Upper lobe of left lung (tissue), 6 donors: ENCODE results near the gene IFT52. TPM values are rescaled to one million over a fixed set of nuclear protein-coding genes. Genes with fewer than 3 reads are reported as not detected.

Experiments used
- ATAC-seq, 2 donors: fragments of 200-7000 bp; cut with Tn5 transposase; one replicate each; pipeline ENCODE4 v1.9.1; 2022; ENCODE audit warnings: mild to moderate bottlenecking in 2 of 2, moderate library complexity in 2 of 2; ENCODE audit not compliant: low FRiP score in 2 of 2
- DNase-seq, 2 donors: peaks; one replicate each; pipeline ENCODE4 v3.0.0-alpha.2; 2019 to 2020
- H3K27ac ChIP-seq, 4 donors: fragments of 200-600 bp; sonication (generic); one replicate each; pipeline ENCODE4 v1.5.1; 2016 to 2019
- H3K27me3 ChIP-seq, 4 donors: fragments of 200-600 bp; sonication (generic); one replicate each; pipeline ENCODE4 v1.5.1; 2017 to 2019
- H3K36me3 ChIP-seq, 4 donors: fragments of 200-600 bp; sonication (generic); one replicate each; pipeline ENCODE4 v1.5.1; 2016 to 2019
- H3K4me1 ChIP-seq, 4 donors: fragments of 200-600 bp; sonication (generic); one replicate each; pipeline ENCODE4 v1.5.1; 2018 to 2019
- H3K4me3 ChIP-seq, 4 donors: fragments of 200-600 bp; sonication (generic); one replicate each; pipeline ENCODE4 v1.5.1; 2017 to 2019; ENCODE audit warnings: mild to moderate bottlenecking in 2 of 4, moderate library complexity in 1 of 4
- H3K9me3 ChIP-seq, 4 donors: fragments of 200-600 bp; sonication (generic); one replicate each; pipeline ENCODE4 v1.5.1; 2018 to 2019
- EP300 ChIP-seq, 4 donors: sonication (generic); formaldehyde crosslinking; IDR thresholded peaks; one replicate each; pipeline ENCODE4 v1.5.1; 2017; ENCODE audit warnings: antibody characterized with exemption in 4 of 4, control low read depth in 2 of 4
- POLR2A ChIP-seq, 4 donors: fragments of 450-650 bp; IDR thresholded peaks; one replicate each; pipeline ENCODE4 v1.5.1; 2016 to 2017; ENCODE audit warnings: antibody characterized with exemption in 4 of 4, mild to moderate bottlenecking in 2 of 4
- POLR2AphosphoS5 ChIP-seq, 2 donors: sonication (generic); formaldehyde crosslinking; IDR thresholded peaks; one replicate each; pipeline ENCODE4 v1.5.1; 2017; ENCODE audit warnings: antibody characterized with exemption in 2 of 2
- WGBS, 2 donors: methylation state at CpG; one replicate each; pipeline ENCODE4 v1.1.5; 2017 to 2018; 5-methylcytosine and 5-hydroxymethylcytosine counted together
- total RNA-seq, 6 donors: library from RNA; depleted of rRNA in 4 of 6; stranded (reverse); fragments of >200 nt in 4 of 6; gene quantifications; one replicate each; pipeline versions ENCODE4 v1.1.0 to v1.2.1, GENCODE V29; 2016 to 2021
- TF ChIP-seq, protein P1 (sequence below), 6 experiments: fragments of 450-650 bp in 4 of 6; fragments of 200-600 bp in 2 of 6; sonication (generic) in 2 of 6; IDR thresholded peaks; one replicate each; pipeline ENCODE4 v1.5.1; 2016 to 2019; ENCODE audit warnings: antibody characterized with exemption in 6 of 6
- donor health status: DM: no; HTN: no; CAD: no; lungs with moderate emphysema.
- donor health status: DM: no; HTN: yes; CAD: no; lungs with severe emphysema.

IFT52 gene
- total RNA-seq, 6 donors from 2014 or later = 16.8 to 25.2 (median 18.5) TPM

DNA sequence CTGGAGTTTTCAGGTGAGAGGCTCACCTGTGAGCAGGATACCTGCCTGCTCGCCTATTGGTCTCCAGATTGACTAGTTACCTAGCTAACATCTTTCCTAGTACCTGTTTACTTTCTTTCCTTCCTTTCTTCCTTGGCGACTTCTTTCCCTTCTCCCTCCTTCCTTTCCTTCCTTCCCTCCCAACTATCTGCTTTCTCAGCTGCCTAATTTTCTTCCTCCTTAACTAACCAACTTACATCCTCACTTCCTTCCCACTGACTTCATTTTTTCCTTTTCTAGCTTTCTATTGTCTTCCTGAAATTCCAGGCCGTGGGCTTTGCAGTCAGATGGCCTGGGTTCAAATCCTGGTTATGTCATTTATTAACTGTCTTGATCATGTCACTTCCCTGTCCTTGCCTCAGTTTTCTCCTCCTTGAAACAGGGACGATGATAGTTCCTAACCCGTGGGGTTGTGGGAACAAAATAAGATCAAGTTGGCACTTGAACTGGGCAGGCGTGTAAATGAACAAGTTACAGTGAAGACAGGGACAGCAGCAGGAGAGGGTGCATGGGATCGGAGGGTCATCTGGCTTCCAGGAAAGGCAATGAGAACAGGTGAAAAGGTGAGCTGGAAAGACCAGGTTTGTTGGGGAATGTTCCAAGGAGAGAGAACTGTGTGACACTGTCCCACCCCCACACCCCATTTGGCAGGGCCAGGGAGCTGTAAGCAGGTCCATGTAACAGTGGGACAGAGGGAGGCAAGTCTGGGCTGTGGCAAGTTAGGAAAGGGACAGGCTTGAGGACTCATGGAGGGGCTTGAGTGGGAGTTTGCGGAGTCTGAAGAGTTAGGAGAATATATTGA lies 31.4 kb upstream of the IFT52 start:
- Histone ChIP-seq H3K36me3 (no peaks in the 10 kb centered on the region), H3K9me3 (no peaks in the 10 kb centered on the region), H3K27ac (no peak overlapping the region), H3K4me1 (peaks cover 0 to 9% (median 6%) of the 10 kb centered on the region in 4 donors), H3K4me3 (no peak overlapping the region), H3K27me3 (no peaks in the 10 kb centered on the region)
- DNase-seq (no peak), ATAC-seq (no peak)
- TF ChIP-seq POLR2AphosphoS5 (IDR thresholded peaks at IDR 0.05) (no peak), EP300 (IDR thresholded peaks at IDR 0.05) (no peak), POLR2A (IDR thresholded peaks at IDR 0.05) (no peak)
- TF ChIP-seq, protein P1, sequence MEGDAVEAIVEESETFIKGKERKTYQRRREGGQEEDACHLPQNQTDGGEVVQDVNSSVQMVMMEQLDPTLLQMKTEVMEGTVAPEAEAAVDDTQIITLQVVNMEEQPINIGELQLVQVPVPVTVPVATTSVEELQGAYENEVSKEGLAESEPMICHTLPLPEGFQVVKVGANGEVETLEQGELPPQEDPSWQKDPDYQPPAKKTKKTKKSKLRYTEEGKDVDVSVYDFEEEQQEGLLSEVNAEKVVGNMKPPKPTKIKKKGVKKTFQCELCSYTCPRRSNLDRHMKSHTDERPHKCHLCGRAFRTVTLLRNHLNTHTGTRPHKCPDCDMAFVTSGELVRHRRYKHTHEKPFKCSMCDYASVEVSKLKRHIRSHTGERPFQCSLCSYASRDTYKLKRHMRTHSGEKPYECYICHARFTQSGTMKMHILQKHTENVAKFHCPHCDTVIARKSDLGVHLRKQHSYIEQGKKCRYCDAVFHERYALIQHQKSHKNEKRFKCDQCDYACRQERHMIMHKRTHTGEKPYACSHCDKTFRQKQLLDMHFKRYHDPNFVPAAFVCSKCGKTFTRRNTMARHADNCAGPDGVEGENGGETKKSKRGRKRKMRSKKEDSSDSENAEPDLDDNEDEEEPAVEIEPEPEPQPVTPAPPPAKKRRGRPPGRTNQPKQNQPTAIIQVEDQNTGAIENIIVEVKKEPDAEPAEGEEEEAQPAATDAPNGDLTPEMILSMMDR (IDR thresholded peaks at IDR 0.05) = no peak
- 73 to 78% methylated on average over 8 of the region's 8 CpGs for WGBS, 2 donors

DNA sequence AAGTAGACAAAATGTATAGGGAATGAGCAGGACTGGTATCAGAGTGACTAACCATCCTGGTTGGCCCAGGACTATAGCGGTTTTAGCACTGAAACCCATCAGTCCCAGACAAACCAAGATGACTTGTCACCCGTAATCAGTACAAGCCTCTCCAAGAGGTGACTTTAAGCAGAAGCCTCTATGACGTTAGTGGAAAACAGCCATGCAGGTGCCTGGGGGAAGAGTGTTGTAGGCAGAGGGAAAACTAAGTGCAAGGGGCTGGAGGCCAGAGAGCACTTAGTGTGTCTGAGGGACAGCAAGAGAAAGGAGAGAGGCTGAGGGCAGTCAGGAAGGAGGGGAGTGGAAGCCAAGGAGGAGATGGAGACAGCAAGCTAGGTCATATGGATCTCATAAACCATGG lies 29.8 kb upstream of the IFT52 start:
- H3K27me3 ChIP-seq = no peaks in the 10 kb centered on the region
- no peaks in the 10 kb centered on the region for H3K36me3 ChIP-seq
- TF ChIP-seq POLR2AphosphoS5 (IDR thresholded peaks at IDR 0.05) (no peak), EP300 (IDR thresholded peaks at IDR 0.05) (no peak), POLR2A (IDR thresholded peaks at IDR 0.05) (no peak)
- TF ChIP-seq, protein P1 (IDR thresholded peaks at IDR 0.05) = no peak
- peaks cover 0 to 9% (median 6%) of the 10 kb centered on the region in 4 donors for H3K4me1 ChIP-seq
- H3K9me3 ChIP-seq = no peaks in the 10 kb centered on the region
- no peak overlapping the region for H3K27ac ChIP-seq
- ATAC-seq (no peak), DNase-seq (no peak)
- H3K4me3 ChIP-seq = no peak overlapping the region
- 90 to 93% methylated on average over 3 of the region's 3 CpGs for WGBS, 2 donors

DNA sequence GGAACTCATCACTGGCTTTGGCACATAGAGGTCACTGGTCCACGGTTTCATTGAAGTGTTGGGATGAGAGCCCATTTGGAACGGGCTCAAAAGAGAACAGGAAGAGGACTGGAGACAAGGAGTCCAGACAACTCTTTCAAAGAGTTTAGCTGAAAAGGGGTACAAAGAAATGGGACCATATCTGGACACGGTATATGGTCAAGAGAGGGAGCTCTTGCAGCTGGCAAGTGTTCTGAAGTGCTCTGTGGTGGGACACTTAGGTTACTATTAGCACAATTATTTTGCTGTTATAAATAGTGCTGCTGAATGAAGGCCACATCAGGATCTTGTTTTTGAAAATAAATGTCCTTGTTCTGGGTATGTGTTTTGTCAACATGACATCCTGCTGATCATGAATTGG lies 27.3 kb upstream of the IFT52 start:
- Histone ChIP-seq H3K27me3 (no peaks in the 10 kb centered on the region), H3K27ac (no peak overlapping the region), H3K4me3 (no peak overlapping the region), H3K36me3 (no peaks in the 10 kb centered on the region), H3K4me1 (peaks cover 0 to 5% (median 2%) of the 10 kb centered on the region in 4 donors), H3K9me3 (no peaks in the 10 kb centered on the region)
- WGBS, 2 donors = 46 to 69% methylated on average over 3 of the region's 3 CpGs
- no peak for DNase-seq
- TF ChIP-seq EP300 (IDR thresholded peaks at IDR 0.05) (no peak), POLR2A (IDR thresholded peaks at IDR 0.05) (no peak), POLR2AphosphoS5 (IDR thresholded peaks at IDR 0.05) (no peak)
- TF ChIP-seq, protein P1 (IDR thresholded peaks at IDR 0.05) = no peak
- no peak for ATAC-seq

GRCh38 chr20:43563991-43564390 lies 26.7 kb upstream of the IFT52 start:
- Histone ChIP-seq H3K36me3 (no peaks in the 10 kb centered on the region), H3K27ac (no peak overlapping the region), H3K4me1 (peaks cover 0 to 5% (median 2%) of the 10 kb centered on the region in 4 donors), H3K27me3 (no peaks in the 10 kb centered on the region), H3K9me3 (no peaks in the 10 kb centered on the region), H3K4me3 (no peak overlapping the region)
- peak in 1 of 2 donors; percentile 32 for DNase-seq
- 88 to 98% methylated on average over 7 of the region's 7 CpGs for WGBS, 2 donors
- ATAC-seq = no peak
- TF ChIP-seq, protein P1 (IDR thresholded peaks at IDR 0.05) = no peak
- TF ChIP-seq POLR2AphosphoS5 (IDR thresholded peaks at IDR 0.05) = no peak

- TF ChIP-seq POLR2AphosphoS5 (IDR thresholded peaks at IDR 0.05) (no peak), POLR2A (IDR thresholded peaks at IDR 0.05) (no peak), EP300 (IDR thresholded peaks at IDR 0.05) (no peak)
- TF ChIP-seq, protein P1 (IDR thresholded peaks at IDR 0.05) = no peak
- no peak for DNase-seq
- no peak overlapping the region for H3K27ac ChIP-seq
Observed at GRCh38 chr20:43564455-43564854, 26.3 kb upstream of the IFT52 start.

More at GRCh38 chr20:43564455-43564854, 26.3 kb upstream of the IFT52 start:
- Histone ChIP-seq H3K27me3 (no peaks in the 10 kb centered on the region), H3K9me3 (no peaks in the 10 kb centered on the region), H3K36me3 (no peaks in the 10 kb centered on the region), H3K4me1 (peaks cover 0 to 5% (median 2%) of the 10 kb centered on the region in 4 donors), H3K4me3 (no peak overlapping the region)
- no peak for ATAC-seq
- 91 to 98% methylated on average over 8 of the region's 8 CpGs for WGBS, 2 donors
